Measurements from ENCODE around the gene DPT.

The DPT gene

GRCh38 chr1:168708698-168709404, 20.2 kb downstream of the DPT start:
- DNase-seq (ENCODE audit: extremely low spot score, insufficient read length, low read depth) (no peak), FAIRE-seq (no peak)

- DNase-seq (ENCODE audit: extremely low spot score, insufficient read length, low read depth), result no peak
- FAIRE-seq, result no peak
Observed at GRCh38 chr1:168706391-168706992, 22.5 kb downstream of the DPT start.

- no peak for FAIRE-seq
Observed at GRCh38 chr1:168700575-168701268, 28.3 kb downstream of the DPT start.

GRCh38 chr1:168698453-168698852, 30.6 kb downstream of the DPT start:
- FAIRE-seq (peak; percentile 78), DNase-seq (ENCODE audit: extremely low spot score, insufficient read length, low read depth) (no peak)

More at GRCh38 chr1:168700575-168701268, 28.3 kb downstream of the DPT start:
- no peak for DNase-seq (ENCODE audit: extremely low spot score, insufficient read length, low read depth)

- no peak for DNase-seq (ENCODE audit: extremely low spot score, insufficient read length, low read depth)
- no peak for FAIRE-seq
Observed at GRCh38 chr1:168697356-168698126, 31.5 kb downstream of the DPT start.

GRCh38 chr1:168696125-168696760, 32.8 kb downstream of the DPT start:
- FAIRE-seq, result no peak
- DNase-seq (ENCODE audit: extremely low spot score, insufficient read length, low read depth), result no peak

- no peak for DNase-seq (ENCODE audit: extremely low spot score, insufficient read length, low read depth)
- no peak for FAIRE-seq
Observed at GRCh38 chr1:168693872-168694238, 35.2 kb downstream of the DPT start.

GRCh38 chr1:168693197-168693871, 35.7 kb downstream of the DPT start:
- no peak for DNase-seq (ENCODE audit: extremely low spot score, insufficient read length, low read depth)
- no peak for FAIRE-seq

- DNase-seq (ENCODE audit: extremely low spot score, insufficient read length, low read depth), result no peak
- FAIRE-seq, result no peak
Observed at GRCh38 chr1:168692472-168692871, 36.5 kb downstream of the DPT start.

- no peak for DNase-seq (ENCODE audit: extremely low spot score, insufficient read length, low read depth)
- no peak for FAIRE-seq
Observed at GRCh38 chr1:168691541-168691940, 37.5 kb downstream of the DPT start.

- FAIRE-seq (no peak), DNase-seq (ENCODE audit: extremely low spot score, insufficient read length, low read depth) (no peak)
Observed at GRCh38 chr1:168689726-168690602, 39.0 kb downstream of the DPT start.

- DNase-seq (ENCODE audit: extremely low spot score, insufficient read length, low read depth) (no peak), FAIRE-seq (no peak)
Observed at GRCh38 chr1:168689327-168689657, 39.7 kb downstream of the DPT start.

GRCh38 chr1:168688644-168689326, 40.2 kb downstream of the DPT start:
- DNase-seq (ENCODE audit: extremely low spot score, insufficient read length, low read depth), result no peak

GRCh38 chr1:168687816-168688215, 41.2 kb downstream of the DPT start:
- DNase-seq (ENCODE audit: extremely low spot score, insufficient read length, low read depth) (no peak), FAIRE-seq (no peak)

More at GRCh38 chr1:168688644-168689326, 40.2 kb downstream of the DPT start:
- FAIRE-seq, result peak; percentile 24

GRCh38 chr1:168686666-168687065, 42.3 kb downstream of the DPT start:
- no peak for FAIRE-seq

GRCh38 chr1:168683871-168684270, 45.1 kb downstream of the DPT start:
- DNase-seq (ENCODE audit: extremely low spot score, insufficient read length, low read depth) (no peak), FAIRE-seq (no peak)

More at GRCh38 chr1:168686666-168687065, 42.3 kb downstream of the DPT start:
- no peak for DNase-seq (ENCODE audit: extremely low spot score, insufficient read length, low read depth)

GRCh38 chr1:168676861-168677260, 52.1 kb downstream of the DPT start:
- FAIRE-seq, result no peak
- no peak for DNase-seq (ENCODE audit: extremely low spot score, insufficient read length, low read depth)
